Kidney epithelial cell (primary cell): ENCODE results near the gene ATP13A2. TPM values are rescaled to one million over a fixed set of nuclear protein-coding genes. Genes with fewer than 3 reads are reported as not detected.

Experiments used
- DNase-seq: peaks from one replicate; pipeline ENCODE4 v3.0.0-alpha.2; 2010; ENCODE audit warnings: low read depth
- H3K27me3 ChIP-seq: 2 replicates; pipeline ENCODE4 v1.6.0; 2011; ENCODE audit warnings: low read length; ENCODE audit not compliant: control insufficient read depth, insufficient read depth
- H3K36me3 ChIP-seq: 2 replicates; pipeline ENCODE4 v1.5.1; 2011; ENCODE audit warnings: low read length; ENCODE audit not compliant: control insufficient read depth, insufficient read depth
- H3K4me3 ChIP-seq: 2 replicates; pipeline ENCODE4 v1.5.1; 2011; ENCODE audit warnings: low read depth, mild to moderate bottlenecking, control low read depth, low read length
- CTCF ChIP-seq: IDR thresholded peaks from 2 replicates; pipeline ENCODE4 v1.5.1; 2011; ENCODE audit warnings: mild to moderate bottlenecking, moderate library complexity, low read length, control low read depth, inconsistent platforms; ENCODE audit not compliant: insufficient read depth, poor library complexity, severe bottlenecking
- total RNA-seq: library from RNA; depleted of rRNA; stranded (reverse); fragments of >200 nt; gene quantifications from 2 replicates; pipeline ENCODE4 v1.2.3, GENCODE V29; 2015

The ATP13A2 gene
- total RNA-seq, 1 donor from 2014 or later, result 74.1 TPM

DNA sequence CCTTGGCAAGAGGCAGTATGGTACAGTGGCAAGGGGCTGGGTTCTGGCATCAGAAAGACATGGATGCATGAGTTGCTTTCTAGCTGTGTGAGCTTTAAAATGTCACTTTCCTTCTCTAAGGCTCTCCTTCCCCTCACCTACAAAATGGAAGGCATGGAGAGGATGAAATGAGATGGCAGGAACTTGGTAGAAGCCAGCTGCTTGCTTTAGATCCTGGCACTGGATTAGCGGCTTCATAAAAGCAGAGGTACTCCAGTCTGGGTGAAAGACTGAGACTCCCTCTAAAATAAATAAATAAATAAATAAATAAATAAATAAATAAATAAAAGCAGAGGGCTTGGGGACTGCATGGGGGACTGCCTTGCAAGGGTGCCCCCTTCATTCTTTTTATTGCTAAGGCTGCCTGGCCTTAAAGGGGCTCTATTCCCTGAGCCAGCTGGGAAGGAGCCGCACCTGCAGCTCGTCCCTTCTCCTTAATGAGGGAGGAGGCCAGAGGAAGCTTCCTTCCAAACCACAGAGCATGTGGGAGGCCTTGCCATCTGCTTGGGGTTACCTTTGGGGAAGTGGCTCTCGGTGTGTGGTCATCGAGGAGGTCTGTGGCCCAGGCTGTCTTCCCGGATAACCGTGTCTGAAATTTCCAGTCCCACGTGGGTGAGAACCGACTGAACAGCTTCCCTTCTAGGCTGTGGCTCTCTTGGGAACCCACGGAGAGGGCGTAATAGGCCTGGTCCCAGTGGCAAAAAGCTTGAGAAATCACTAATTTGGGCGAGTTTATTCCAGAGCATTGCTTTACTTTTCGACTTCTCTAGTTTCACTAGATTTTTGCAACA, 2.0 kb upstream of the ATP13A2 start:
- no peak for DNase-seq
- H3K36me3 ChIP-seq, result no peaks in the 10 kb centered on the region
- no peak for TF ChIP-seq CTCF
- H3K27me3 ChIP-seq, result no peaks in the 10 kb centered on the region
- H3K4me3 ChIP-seq, result no peak overlapping the region

DNA sequence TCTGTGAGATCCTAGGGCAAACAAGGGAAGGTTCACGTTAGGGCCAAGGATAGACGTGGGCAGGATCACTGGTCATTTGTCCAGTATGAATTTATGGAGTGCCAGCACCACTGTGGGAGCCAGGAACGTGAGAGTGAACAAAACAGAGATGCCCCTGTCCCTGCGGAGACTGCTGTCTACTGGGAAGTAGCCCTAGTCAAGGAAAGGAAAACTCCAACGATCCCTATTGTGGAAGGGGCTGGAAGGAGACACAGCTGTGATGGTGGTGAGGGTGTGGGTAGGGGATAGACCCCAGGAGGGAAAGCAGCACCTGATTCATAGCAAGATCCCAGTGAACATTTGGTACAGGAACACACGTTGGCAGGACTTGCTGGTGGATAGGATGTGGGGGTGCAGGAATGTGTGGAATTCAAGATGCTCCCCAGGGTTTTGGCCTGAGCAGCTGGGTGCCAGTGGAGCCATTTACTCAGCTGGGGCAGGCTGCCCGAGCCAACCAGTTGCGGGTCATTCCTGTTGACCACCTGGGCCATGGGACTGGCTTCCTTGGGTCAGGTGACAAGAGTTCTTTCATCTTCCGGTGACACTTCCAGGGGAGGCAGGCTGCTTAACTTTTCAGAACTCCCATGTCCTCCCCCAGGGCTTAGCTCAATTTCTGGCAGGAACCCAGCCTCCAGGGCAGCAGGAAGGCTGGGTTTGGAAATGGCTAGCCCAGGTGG, 1.2 kb upstream of the ATP13A2 start:
- DNase-seq, result no peak

DNA sequence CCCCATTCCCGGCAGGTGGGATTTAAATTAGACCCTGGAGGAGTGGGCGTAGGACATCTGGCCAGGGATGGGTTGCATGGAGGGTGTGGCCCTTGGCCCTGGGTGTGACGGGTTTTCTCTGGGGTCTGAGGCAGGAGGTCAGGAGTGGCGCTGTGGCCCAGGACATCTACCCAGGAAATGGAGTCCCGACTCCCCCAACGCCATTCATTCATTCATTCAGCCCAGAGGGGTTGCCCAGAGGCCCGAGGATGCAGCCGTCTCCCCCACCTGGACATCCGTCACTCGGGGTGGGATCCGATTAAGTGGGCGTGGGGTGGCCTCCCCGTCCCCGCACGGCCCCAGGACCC, 663 bp downstream of the ATP13A2 start:
- H3K36me3 ChIP-seq, result no peaks in the 10 kb centered on the region
- no peak for TF ChIP-seq CTCF

More for the DNA sequence above, 1.2 kb upstream of the ATP13A2 start:
- TF ChIP-seq CTCF, result no peak
- Histone ChIP-seq H3K27me3 (no peaks in the 10 kb centered on the region), H3K4me3 (no peak overlapping the region), H3K36me3 (no peaks in the 10 kb centered on the region)

GRCh38 chr1:17009706-17010105, 2.0 kb downstream of the ATP13A2 start:
- Histone ChIP-seq H3K36me3 (no peaks in the 10 kb centered on the region), H3K4me3 (no peak overlapping the region), H3K27me3 (no peaks in the 10 kb centered on the region)
- TF ChIP-seq CTCF, result no peak
- no peak for DNase-seq

More for the DNA sequence above, 663 bp downstream of the ATP13A2 start:
- Histone ChIP-seq H3K4me3 (peak overlapping the region; percentile 76), H3K27me3 (no peaks in the 10 kb centered on the region)
- DNase-seq, result no peak

GRCh38 chr1:17008208-17008855, 3.4 kb downstream of the ATP13A2 start:
- no peak for TF ChIP-seq CTCF
- Histone ChIP-seq H3K36me3 (no peaks in the 10 kb centered on the region), H3K4me3 (no peak overlapping the region), H3K27me3 (no peaks in the 10 kb centered on the region)
- DNase-seq, result no peak
